ENCODE results near the gene HTR1D.

- no peak for TF ChIP-seq EZH2 (IDR thresholded peaks at IDR 0.05; ENCODE audit: low read length)
- TF ChIP-seq CTCF (optimal IDR thresholded peaks at IDR 0.05 in 1 of 3, IDR thresholded peaks at IDR 0.05 in 1 of 3, conservative IDR thresholded peaks at IDR 0.05 in 1 of 3; ENCODE audit: extremely low read depth in 1 of 3, insufficient read depth in 2 of 3, low read length in 3 of 3): no peak
Observed at GRCh38 chr1:23150742-23151141, 66.6 kb downstream of the HTR1D start.

Measured in keratinocyte (primary cell).